GM13977 (cell line): ENCODE results near the gene MARVELD3.
A peak's percentile ranks its signal among the peaks of the same experiment; 100 is the strongest.
"Not testable (repeated sequence)": the region's sequence is repeated elsewhere in the genome, so short reads cannot be mapped to it uniquely, and the experiment has no call there.

Source experiments
- DNase-seq: peaks from one replicate; pipeline ENCODE4 v3.0.0; 2012; ENCODE audit warnings: low spot score
- CTCF ChIP-seq: IDR thresholded peaks from 2 replicates; pipeline ENCODE4 v1.5.1; 2012; ENCODE audit warnings: mild to moderate bottlenecking, control low read depth; ENCODE audit not compliant: insufficient read depth; ENCODE audit errors: extremely low read depth, missing control alignments
- in situ Hi-C: fragments of 300-500 bp; cut with MboI; formaldehyde crosslinking; loops from one replicate; pipeline ENCODE4 v1.12.0; 2022; ENCODE audit warnings: low sequenced_read_pairs, low pct_unique_long_range_greater_than_20kb, mixed read lengths, inconsistent platforms; ENCODE audit not compliant: unreplicated experiment

The MARVELD3 gene

DNA sequence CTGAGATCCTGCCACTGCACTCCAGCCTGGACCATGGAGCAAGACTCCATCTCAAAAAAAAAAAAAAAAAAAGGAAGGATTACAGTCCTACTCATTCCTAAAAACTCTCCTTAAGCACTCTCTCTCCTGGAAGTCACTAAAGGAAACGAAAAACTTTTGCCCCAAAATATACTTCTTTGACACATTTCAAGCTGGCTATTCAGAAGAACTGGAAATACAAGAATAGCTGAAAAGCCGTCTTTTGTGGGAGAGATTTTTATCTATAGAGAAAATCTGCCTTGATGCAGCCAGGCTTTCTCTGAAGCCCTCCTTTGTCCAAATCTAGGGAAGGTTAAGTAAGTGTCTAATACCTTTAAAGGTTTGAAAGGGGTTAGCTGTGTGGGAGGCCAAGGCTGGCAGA lies 16.9 kb upstream of the MARVELD3 start:
- in situ Hi-C loops: loop anchor here (25.0 kb wide), 1 partner anchor 197 kb away; no protein-coding TSS in a partner anchor
- DNase-seq: no peak
- no peak for TF ChIP-seq CTCF

DNA sequence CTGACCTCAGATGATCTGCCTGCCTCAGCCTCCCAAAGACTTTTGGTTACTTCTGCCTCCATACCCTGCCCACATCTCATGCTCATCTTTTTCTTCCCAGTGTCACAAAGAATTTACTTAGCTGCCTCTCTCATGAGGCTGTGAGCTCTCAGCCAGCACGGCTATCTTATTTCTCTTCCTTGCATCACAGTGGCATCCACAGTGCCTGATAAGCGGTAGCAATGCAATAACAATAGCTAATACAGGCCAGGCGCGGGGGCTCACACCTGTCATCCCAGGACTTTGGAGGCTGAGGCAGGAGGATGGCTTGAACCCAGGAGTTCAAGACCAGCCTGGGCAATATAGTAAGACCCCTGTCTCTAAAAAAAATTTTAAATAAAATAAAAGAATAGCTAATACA lies 15.5 kb upstream of the MARVELD3 start:
- TF ChIP-seq CTCF: no peak
- DNase-seq: no peak
- in situ Hi-C loops: loop anchor here (25.0 kb wide), 1 partner anchor 198 kb away; no protein-coding TSS in a partner anchor

GRCh38 chr16:71610936-71611871 lies 14.8 kb upstream of the MARVELD3 start:
- DNase-seq: peak; percentile 81
- in situ Hi-C loops: loop anchor here (25.0 kb wide), 1 partner anchor 199 kb away; no protein-coding TSS in a partner anchor
- TF ChIP-seq CTCF: peak; percentile 98

DNA sequence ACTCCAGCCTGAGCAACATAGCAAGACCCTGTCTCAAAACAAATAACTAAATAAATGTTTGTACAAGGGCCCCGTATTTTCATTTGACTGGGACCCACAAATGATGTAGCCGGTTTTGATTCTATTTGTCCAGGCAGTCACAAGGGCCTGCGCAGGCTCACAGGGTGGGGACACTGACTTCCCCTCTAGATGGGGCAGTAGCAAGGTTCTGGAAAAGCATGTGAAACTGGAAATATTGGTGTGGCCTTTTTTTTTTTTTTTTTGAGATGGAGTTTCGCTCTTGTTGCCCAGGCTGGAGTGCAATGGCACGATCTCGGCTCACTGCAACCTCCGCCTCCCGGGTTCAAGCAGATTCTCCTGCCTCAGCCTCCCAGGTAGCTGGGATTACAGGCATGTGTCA lies 11.0 kb upstream of the MARVELD3 start:
- in situ Hi-C loops: loop anchor here (25.0 kb wide), 1 partner anchor 203 kb away; no protein-coding TSS in a partner anchor
- not testable (repeated sequence) for DNase-seq

DNA sequence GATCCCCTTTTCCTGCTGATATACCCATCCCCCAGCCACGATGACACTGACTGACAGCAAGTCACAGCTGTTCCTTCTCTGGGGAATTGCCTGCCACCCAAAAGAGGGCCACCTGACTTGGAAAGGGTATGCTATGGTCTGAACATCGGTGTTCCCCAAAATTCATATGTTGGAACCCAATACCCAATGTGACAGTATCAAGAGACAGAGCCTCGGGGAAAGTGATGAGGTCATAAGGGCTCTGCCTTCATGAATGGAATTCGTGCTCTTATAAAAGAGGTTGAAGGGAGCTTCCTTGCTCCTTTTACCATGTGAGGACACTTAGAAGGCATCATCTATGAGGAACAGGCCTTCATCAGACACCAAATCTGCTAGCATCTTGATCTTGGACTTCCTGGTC lies 7.6 kb upstream of the MARVELD3 start:
- in situ Hi-C loops: loop anchor here (25.0 kb wide), 1 partner anchor 206 kb away; no protein-coding TSS in a partner anchor

DNA sequence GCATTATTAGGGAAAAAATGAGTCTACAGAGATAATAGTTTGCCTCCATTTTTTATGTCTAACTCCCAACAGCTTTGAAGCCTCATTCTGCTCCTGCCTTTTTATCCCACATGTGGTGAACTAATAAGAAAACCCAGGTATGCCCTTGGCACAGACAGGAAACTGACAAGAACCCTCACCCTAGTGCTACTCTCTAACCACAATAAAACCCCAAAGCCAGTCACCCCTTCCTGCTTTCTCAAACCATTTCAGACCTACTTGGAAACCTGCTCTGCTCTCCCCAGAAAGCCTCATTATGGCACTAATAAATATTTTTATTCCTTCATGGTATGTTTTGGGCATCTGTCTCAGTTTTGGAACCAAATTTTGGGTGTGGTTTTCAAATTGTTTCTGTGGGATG lies 3.9 kb upstream of the MARVELD3 start:
- TF ChIP-seq CTCF: no peak
- no peak for DNase-seq
- in situ Hi-C loops: loop anchor here (25.0 kb wide), 1 partner anchor 210 kb away; no protein-coding TSS in a partner anchor

More for the DNA sequence above, 7.6 kb upstream of the MARVELD3 start:
- no peak for TF ChIP-seq CTCF
- DNase-seq: no peak

GRCh38 chr16:71623597-71623996 lies 2.4 kb upstream of the MARVELD3 start:
- in situ Hi-C loops: loop anchor here (25.0 kb wide), 1 partner anchor 211 kb away; no protein-coding TSS in a partner anchor
- TF ChIP-seq CTCF: no peak
- peak; percentile 49 for DNase-seq
